Astrocyte of the spinal cord (primary cell): ENCODE results near the gene RETN.

Source experiments
- DNase-seq: peaks from one replicate; pipeline ENCODE4 v3.0.0; 2011; ENCODE audit warnings: low read depth, low spot score
- H3K4me3 ChIP-seq: 2 replicates; pipeline ENCODE4 v1.5.1; 2011; ENCODE audit warnings: low read depth, mild to moderate bottlenecking, low read length, moderate library complexity
- in situ Hi-C: cut with HindIII; loops from 2 replicates; pipeline ENCODE4 v1.10.0; 2017; ENCODE audit warnings: low sequenced_read_pairs
- TF ChIP-seq, protein P1 (sequence below): IDR thresholded peaks from 2 replicates; pipeline ENCODE4 v1.5.1; 2012; ENCODE audit warnings: low read depth, mild to moderate bottlenecking, low read length, inconsistent platforms

The RETN gene

DNA sequence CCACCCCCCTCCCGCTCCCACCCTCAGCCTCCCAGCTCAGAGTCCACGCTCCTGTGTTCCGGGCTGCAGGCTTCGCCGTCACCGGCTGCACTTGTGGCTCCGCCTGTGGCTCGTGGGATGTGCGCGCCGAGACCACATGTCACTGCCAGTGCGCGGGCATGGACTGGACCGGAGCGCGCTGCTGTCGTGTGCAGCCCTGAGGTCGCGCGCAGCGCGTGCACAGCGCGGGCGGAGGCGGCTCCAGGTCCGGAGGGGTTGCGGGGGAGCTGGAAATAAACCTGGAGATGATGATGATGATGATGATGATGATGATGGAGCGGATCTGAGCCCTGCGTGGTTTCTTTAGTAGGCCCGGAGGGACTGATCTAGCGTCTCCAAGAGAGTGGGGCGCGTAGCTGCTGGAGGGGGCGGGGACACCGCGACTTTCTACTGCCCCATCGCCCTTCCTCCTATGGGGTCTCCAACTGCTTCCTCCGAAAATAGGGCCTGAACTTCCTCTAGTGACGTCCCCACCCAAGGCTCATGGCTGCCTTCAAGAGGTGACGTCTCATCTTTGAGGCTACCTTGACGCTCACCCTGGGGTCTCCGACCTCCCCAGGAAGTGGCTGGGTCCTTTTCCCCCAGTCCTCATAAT is 1.4 kb downstream of the RETN start:
- in situ Hi-C loops: no loop called here
- TF ChIP-seq, protein P1, sequence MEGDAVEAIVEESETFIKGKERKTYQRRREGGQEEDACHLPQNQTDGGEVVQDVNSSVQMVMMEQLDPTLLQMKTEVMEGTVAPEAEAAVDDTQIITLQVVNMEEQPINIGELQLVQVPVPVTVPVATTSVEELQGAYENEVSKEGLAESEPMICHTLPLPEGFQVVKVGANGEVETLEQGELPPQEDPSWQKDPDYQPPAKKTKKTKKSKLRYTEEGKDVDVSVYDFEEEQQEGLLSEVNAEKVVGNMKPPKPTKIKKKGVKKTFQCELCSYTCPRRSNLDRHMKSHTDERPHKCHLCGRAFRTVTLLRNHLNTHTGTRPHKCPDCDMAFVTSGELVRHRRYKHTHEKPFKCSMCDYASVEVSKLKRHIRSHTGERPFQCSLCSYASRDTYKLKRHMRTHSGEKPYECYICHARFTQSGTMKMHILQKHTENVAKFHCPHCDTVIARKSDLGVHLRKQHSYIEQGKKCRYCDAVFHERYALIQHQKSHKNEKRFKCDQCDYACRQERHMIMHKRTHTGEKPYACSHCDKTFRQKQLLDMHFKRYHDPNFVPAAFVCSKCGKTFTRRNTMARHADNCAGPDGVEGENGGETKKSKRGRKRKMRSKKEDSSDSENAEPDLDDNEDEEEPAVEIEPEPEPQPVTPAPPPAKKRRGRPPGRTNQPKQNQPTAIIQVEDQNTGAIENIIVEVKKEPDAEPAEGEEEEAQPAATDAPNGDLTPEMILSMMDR: no peak
- no peak overlapping the region for H3K4me3 ChIP-seq
- no peak for DNase-seq

DNA sequence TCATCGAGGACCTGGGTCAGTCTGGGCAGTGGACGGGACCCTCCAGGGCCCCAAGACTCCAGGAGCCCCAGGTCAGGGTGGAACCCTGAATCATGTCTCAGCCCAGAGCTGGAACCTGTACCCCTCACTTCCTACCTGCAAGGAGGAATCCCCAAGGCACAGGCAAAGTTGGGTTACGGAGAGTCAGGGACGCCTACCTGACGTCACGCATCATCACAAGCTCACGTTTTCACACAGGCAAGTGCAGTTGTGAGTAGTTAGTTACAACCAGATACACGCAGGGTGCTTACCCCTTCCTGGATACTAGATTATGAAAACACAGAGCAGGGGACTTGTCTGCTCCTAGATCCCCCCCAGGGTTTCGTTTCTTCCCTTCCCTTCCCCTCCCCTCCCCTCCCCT is 1.9 kb downstream of the RETN start:
- TF ChIP-seq, protein P1: no peak
- H3K4me3 ChIP-seq: no peak overlapping the region
- in situ Hi-C loops: no loop called here
- DNase-seq: no peak

DNA sequence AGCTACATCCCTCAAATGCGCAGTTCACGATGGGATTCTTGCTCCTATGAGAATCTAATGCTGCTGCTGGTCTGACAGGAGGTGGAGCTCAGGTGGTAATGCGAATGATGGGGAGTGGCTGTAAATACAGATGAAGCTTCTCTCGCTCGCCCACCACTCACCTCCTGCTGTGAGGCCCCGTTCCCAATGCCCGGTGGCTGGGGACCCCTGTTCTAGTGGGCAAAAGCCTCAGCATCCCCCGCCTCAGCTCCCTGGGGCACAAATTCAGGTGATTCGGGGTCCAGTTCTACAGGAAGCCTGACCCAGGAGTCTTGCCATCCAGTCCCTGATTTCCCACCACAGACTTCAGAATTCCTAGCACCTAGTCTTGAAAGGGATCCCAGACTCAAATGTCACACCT is 3.7 kb downstream of the RETN start:
- no peak overlapping the region for H3K4me3 ChIP-seq
- no peak for DNase-seq
- in situ Hi-C loops: no loop called here
- TF ChIP-seq, protein P1: no peak

DNA sequence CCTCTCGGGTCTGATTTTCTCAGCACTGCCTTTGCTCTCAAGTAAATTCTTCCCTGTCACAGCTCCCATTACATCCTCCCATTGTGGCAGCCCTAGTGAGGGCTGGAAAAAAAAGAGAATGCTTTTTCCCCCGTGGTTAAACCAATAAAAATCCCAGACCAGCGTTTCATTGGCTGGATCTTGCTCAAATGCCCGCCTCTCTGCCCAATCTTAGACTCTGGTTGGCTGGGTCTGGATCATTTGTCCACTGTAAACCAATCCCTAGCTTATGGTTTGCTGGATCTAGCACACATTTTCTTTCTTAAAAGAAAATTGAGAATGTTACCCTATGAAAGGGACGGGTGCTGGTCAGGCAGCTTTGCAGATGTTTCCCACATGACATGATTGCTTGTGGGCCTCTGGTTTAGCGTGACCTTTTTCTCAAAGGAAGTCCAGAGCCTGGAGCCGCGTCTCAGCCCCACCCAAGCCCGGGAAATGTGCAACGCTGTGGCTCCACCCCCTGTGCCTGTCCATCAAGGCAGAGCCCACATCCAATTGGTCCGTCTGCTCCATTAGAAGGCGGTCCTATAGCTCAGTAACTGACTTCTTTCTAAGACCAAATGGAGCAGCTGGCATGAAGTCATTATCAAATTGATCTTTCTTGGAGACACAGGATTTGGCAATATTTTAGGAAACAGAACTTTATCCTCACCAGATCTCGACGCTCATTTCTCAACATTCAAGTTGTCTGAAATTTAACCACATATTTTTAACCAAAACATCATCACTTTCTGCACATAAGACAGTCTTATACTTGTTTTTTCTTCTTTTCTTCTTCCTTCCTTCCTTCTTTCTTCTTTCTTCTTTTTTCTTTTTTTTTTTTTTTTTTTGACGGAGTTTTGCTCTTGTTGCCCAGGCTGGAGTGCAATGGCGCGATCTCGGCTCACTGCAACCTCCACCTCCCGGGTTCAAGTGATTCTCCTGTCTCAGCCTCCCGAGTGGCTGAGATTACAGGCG is 5.5 kb downstream of the RETN start:
- H3K4me3 ChIP-seq: no peak overlapping the region
- DNase-seq: peak; percentile 29
- in situ Hi-C loops: no loop called here
- TF ChIP-seq, protein P1: no peak

- in situ Hi-C loops: no loop called here
- no peak for DNase-seq
- no peak overlapping the region for H3K4me3 ChIP-seq
- TF ChIP-seq, protein P1: no peak
Measured at GRCh38 chr19:7676376-7676775, 7.5 kb downstream of the RETN start.

DNA sequence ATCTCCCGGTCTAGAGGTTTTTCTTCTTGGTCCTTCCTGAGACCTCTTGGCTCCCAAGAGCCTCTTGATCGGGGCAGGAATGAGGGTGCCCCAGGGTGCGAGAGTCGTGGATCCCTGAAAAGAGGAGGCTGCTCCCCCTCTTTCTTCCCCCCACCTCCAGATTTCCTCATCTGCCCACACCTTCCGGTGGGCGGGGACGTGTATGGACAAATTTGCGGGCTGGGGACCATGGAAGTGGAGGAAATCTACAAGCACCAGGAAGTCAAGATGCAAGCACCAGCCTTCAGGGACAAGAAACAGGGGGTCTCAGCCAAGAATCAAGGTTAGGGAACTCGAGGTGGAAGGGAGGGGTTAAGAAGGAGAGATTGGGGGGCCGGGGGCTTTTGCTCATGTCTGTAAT is 8.0 kb downstream of the RETN start, which contains the start of gene MCEMP1:
Gene MCEMP1 (plus strand): TSS at position 237 of the 400 bp plus-strand sequence. CDS start 31 bp downstream, at position 268.
- no peak within 1 kb of the TSS for H3K4me3 ChIP-seq
- TF ChIP-seq, protein P1: no peak
- no peak for DNase-seq
- in situ Hi-C loops: no loop called here
